Pancreas (tissue), 10 donors: Measurements from ENCODE around the gene RAB9A. TPM values are rescaled to one million over a fixed set of nuclear protein-coding genes. Genes with fewer than 3 reads are reported as not detected.
"Not testable (repeated sequence)": the region's sequence is repeated elsewhere in the genome, so short reads cannot be mapped to it uniquely, and the experiment has no call there.

Experiments
- ATAC-seq, 4 donors: fragments of 200-7000 bp; cut with Tn5 transposase; one replicate each; pipeline versions ENCODE4 v1.8.0 to v1.9.1; 2020; ENCODE audit warnings: mild to moderate bottlenecking in 4 of 4, moderate library complexity in 4 of 4
- DNase-seq, 6 donors: peaks; one replicate each; pipeline ENCODE4 v3.0.0-alpha.2; 2020
- FAIRE-seq: peaks from 2 replicates; lab custom pipeline; 2012; peaks lifted over from hg19 to GRCh38; lab: Jason Lieb, UNC
- H3K27ac ChIP-seq, 4 donors: fragments of 200-600 bp; sonication (generic); 1 replicate in 3 of 4; 2 replicates in 1 of 4; pipeline versions ENCODE4 v1.5.0 to v1.8.0; 2020
- H3K27me3 ChIP-seq, 4 donors: fragments of 200-600 bp; one replicate each; pipeline ENCODE4 v1.8.0; 2021
- H3K36me3 ChIP-seq, 3 donors: fragments of 200-600 bp; sonication (generic) in 1 of 3; one replicate each; pipeline versions ENCODE4 v1.5.0 to v1.8.0; 2020 to 2021
- H3K4me1 ChIP-seq, 3 donors: fragments of 200-600 bp; one replicate each; pipeline ENCODE4 v1.8.0; 2021
- H3K4me3 ChIP-seq, 4 donors: fragments of 200-600 bp; sonication (generic) in 2 of 4; one replicate each; pipeline versions ENCODE4 v1.5.0 to v1.8.0; 2020 to 2021
- H3K9me3 ChIP-seq, 4 donors: fragments of 200-600 bp; one replicate each; pipeline ENCODE4 v1.8.0; 2021
- WGBS, 2 donors: extraction: QIAGEN DNeasy Blood & Tissue Kit; methylation state at CpG; one replicate each; pipeline ENCODE4 v1.1.7; 2013; 5-methylcytosine and 5-hydroxymethylcytosine counted together
- intact Hi-C, 3 donors: fragments of 100-400 bp; cut with DNase I; formaldehyde crosslinking; loops; one replicate each; pipeline versions ENCODE4 v1.11.1 to v1.14.2; 2022
- polyA plus RNA-seq, 2 donors: library from polyadenylated mRNA; stranded (reverse); fragments of 200-250 nt; gene quantifications; one replicate each; pipeline ENCODE4 v1.2.3, GENCODE V29; 2013
- total RNA-seq, 6 donors: library from RNA; stranded (reverse); fragmentation: NEBNext Ultra II Directional in 4 of 6; extraction: Animal tissue kit (Norgen Biotek cat#: 25700) in 4 of 6; gene quantifications; one replicate each; pipeline versions ENCODE4 v1.2.1 to v1.2.4, GENCODE V29; 2021 to 2023
- TF ChIP-seq, protein P1 (sequence below), 4 donors: fragments of 200-600 bp; sonication (generic) in 3 of 4; IDR thresholded peaks; one replicate each; pipeline versions ENCODE4 v1.5.0 to v1.8.0; 2021; ENCODE audit warnings: antibody characterized with exemption in 4 of 4
- donor health status: healthy with polysubstance abuse.
- donor health status: DM: no; HTN: no; CAD: no; lungs with moderate emphysema.
- donor health status: DM: no; HTN: no; CAD: no.
- donor health status: control.
- donor health status: control.
- donor health status: Bipolar disorder and iron deficiency.
- donor health status: DM: yes; HTN: yes; CAD: no.
- donor health status: DM: no; HTN: no; CAD: no.
- donor health status: DM: no; HTN: no; CAD: no.
- donor health status: DM: yes; HTN: yes; CAD: no.

RAB9A gene
- total and polyA plus RNA-seq, 8 donors: 8.7 to 22.0 (median 16.5) TPM

DNA sequence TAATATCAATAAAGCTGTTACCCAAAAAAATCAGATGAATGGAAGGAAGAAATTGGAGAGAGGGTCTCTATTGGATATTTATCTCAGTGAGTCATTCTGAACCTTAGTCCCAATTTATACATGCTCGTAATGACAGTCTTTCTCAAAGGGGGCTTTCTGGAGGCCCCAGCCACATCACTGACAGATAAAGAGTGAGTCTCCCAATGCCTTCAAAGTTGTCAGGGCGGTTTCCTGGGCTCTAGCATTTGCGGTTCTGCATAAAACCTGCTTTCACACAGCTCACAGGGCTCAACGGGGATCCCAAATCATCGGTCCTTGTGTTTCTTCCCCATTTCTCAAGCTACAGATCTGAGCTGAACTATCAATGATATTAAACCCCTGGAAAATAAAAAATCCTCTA, 18.7 kb upstream of the RAB9A start:
- Histone ChIP-seq H3K27me3 (peaks cover 0 to 4% (median 0%) of the 10 kb centered on the region in 4 donors), H3K4me1 (peaks cover 4 to 18% (median 13%) of the 10 kb centered on the region in 3 donors), H3K9me3 (no peaks in the 10 kb centered on the region), H3K27ac (peak overlapping the region in 1 of 4 donors; percentile 77), H3K36me3 (no peaks in the 10 kb centered on the region), H3K4me3 (no peak overlapping the region)
- TF ChIP-seq, protein P1, sequence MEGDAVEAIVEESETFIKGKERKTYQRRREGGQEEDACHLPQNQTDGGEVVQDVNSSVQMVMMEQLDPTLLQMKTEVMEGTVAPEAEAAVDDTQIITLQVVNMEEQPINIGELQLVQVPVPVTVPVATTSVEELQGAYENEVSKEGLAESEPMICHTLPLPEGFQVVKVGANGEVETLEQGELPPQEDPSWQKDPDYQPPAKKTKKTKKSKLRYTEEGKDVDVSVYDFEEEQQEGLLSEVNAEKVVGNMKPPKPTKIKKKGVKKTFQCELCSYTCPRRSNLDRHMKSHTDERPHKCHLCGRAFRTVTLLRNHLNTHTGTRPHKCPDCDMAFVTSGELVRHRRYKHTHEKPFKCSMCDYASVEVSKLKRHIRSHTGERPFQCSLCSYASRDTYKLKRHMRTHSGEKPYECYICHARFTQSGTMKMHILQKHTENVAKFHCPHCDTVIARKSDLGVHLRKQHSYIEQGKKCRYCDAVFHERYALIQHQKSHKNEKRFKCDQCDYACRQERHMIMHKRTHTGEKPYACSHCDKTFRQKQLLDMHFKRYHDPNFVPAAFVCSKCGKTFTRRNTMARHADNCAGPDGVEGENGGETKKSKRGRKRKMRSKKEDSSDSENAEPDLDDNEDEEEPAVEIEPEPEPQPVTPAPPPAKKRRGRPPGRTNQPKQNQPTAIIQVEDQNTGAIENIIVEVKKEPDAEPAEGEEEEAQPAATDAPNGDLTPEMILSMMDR (IDR thresholded peaks at IDR 0.05): no peak
- no peak for FAIRE-seq
- intact Hi-C loops: no loop called here
- no peak for ATAC-seq
- no peak for DNase-seq
- WGBS, 2 donors: 90 to 92% methylated on average over 5 of the region's 5 CpGs

DNA sequence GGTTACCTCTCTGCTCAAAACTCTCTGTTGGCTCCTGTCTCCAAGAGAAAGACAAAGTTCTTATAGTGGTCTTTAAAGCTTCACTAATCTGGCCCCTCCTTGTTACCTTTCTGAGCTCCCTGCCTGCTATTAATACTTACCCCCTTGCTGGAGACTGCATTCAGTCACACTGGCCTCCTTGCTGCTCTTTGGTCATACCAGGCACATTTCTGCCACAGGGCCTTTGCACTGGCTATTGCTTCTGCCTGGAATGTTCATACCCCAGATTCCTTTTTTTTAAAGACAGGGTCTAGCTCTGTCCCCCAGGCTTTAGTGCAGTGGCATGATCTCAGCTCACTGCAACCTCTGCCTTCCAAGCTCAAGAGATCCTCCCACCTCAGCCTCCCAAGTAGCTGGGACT, 15.9 kb upstream of the RAB9A start:
- Histone ChIP-seq H3K27ac (no peak overlapping the region), H3K4me3 (no peak overlapping the region), H3K36me3 (no peaks in the 10 kb centered on the region), H3K4me1 (peaks cover 4 to 14% (median 11%) of the 10 kb centered on the region in 3 donors), H3K27me3 (peaks cover 0 to 11% (median 2%) of the 10 kb centered on the region in 4 donors), H3K9me3 (no peaks in the 10 kb centered on the region)
- TF ChIP-seq, protein P1 (IDR thresholded peaks at IDR 0.05): no peak
- FAIRE-seq (no peak), DNase-seq (no peak), ATAC-seq (no peak)
- intact Hi-C loops: no loop called here

DNA sequence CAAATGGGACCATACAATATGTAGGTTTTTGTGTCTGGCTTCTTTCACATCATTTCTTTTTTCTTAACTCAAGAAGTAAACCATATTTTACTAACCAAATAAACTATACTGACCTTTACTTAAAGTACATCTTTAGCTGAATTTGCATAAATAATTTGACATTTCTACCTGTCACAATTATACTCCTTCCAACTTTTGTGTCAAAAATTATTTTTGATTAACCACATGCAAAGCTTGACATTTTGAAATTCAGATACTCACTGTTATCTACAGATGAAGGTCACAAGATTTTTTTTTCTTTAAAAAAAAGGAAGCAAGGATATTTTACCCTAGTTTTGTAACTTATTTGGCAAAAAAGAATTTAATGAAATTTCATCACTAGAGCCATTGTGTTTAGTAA, 12.0 kb upstream of the RAB9A start:
- Histone ChIP-seq H3K9me3 (no peaks in the 10 kb centered on the region), H3K4me3 (no peak overlapping the region), H3K4me1 (no peaks in the 10 kb centered on the region), H3K36me3 (no peaks in the 10 kb centered on the region), H3K27ac (no peak overlapping the region), H3K27me3 (peaks cover 0 to 13% (median 2%) of the 10 kb centered on the region in 4 donors)
- intact Hi-C loops: no loop called here
- ATAC-seq: no peak
- no peak for DNase-seq
- FAIRE-seq: no peak
- TF ChIP-seq, protein P1 (IDR thresholded peaks at IDR 0.05): no peak

DNA sequence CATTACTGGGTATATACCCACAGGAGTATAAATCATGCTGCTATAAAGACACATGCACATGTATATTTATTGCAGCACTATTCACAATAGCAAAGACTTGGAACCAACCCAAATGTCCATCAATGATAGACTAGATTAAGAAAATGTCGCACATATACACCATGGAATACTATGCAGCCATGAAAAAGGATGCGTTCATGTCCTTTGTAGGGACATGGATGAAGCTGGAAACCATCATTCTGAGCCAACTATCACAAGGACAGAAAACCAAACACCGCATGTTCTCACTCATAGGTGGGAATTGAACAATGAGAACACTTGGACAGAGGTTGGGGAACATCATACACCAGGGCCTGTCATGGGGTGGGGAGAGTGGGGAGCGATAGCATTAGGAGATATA, 9.2 kb upstream of the RAB9A start:
- not testable (repeated sequence) for H3K27ac ChIP-seq, H3K9me3 ChIP-seq, ATAC-seq, DNase-seq, H3K36me3 ChIP-seq, H3K4me3 ChIP-seq, FAIRE-seq, H3K4me1 ChIP-seq
- WGBS, 2 donors: 87 to 96% methylated on average over 3 to 4 of the region's 4 CpGs
- intact Hi-C loops: loop anchor here in 1 of 3 donors (10.0 kb wide), 1 partner anchor 55 kb away; the partner anchor contains the start of genes OFD1 and TRAPPC2
- peaks cover 0 to 13% (median 0%) of the 10 kb centered on the region in 4 donors for H3K27me3 ChIP-seq

DNA sequence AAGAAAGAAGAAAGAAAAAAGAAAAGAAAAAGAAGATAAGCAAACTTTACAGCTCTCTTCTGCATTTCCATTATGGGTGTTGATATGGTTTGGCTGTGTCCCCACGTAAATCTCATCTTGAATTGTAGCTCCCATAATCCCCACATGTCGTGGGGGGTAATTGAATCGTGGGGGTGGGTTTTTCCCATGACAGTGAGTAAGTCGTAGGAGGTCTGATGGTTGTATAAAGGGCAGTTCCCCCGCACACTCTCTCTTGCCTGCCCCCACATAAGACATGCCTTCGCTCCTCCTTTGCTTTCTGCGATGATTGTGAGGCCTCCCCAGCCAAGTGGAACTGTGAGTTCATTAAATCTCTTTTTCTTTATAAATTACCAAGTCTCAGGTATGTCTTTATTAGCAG, 7.3 kb upstream of the RAB9A start:
- H3K27ac ChIP-seq: no peak overlapping the region
- no peak overlapping the region for H3K4me3 ChIP-seq
- H3K4me1 ChIP-seq: no peaks in the 10 kb centered on the region
- FAIRE-seq: no peak
- peaks cover 0 to 13% (median 0%) of the 10 kb centered on the region in 4 donors for H3K27me3 ChIP-seq
- TF ChIP-seq, protein P1 (IDR thresholded peaks at IDR 0.05): no peak
- no peak for ATAC-seq
- no peaks in the 10 kb centered on the region for H3K9me3 ChIP-seq
- H3K36me3 ChIP-seq: no peaks in the 10 kb centered on the region
- 77 to 91% methylated on average over 7 of the region's 7 CpGs for WGBS, 2 donors
- DNase-seq: no peak
- intact Hi-C loops: loop anchor here in 1 of 3 donors (10.0 kb wide), 1 partner anchor 53 kb away; the partner anchor contains the start of genes OFD1 and TRAPPC2
